ENCODE data around the gene YWHAQ.

Gene YWHAQ

DNA sequence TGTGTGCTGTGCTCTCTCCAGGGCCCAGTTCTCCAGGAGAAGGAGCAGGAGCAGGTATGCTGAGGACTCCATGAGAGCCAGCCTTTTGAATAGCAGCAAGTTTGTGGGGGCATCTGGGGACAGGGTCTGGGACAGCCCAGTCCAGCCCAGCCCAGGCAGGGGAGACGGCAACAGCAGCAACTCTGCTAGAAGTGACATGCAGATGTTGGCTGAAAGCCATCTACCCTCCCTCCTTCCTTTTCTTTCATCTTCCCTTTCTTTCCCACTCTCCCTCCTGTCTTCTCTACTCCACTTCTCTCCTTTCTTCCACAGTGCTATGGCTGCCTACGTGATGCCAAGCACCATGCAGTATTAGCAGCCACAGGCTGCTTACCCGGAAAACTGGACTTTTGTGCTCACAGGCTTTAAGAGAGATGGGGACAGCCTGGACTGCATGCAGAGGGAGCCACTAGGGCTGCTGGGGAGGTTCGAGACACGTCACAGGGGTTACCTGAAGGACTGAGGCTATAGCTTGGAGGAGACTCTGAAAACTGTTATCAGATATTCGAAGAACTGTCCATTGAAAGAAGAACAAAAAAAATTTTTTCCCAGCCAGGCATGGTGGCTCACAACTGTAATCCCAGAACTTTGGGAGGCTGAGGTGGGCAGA is 23.8 kb upstream of the YWHAQ start:
- no peak for DNase-seq

DNA sequence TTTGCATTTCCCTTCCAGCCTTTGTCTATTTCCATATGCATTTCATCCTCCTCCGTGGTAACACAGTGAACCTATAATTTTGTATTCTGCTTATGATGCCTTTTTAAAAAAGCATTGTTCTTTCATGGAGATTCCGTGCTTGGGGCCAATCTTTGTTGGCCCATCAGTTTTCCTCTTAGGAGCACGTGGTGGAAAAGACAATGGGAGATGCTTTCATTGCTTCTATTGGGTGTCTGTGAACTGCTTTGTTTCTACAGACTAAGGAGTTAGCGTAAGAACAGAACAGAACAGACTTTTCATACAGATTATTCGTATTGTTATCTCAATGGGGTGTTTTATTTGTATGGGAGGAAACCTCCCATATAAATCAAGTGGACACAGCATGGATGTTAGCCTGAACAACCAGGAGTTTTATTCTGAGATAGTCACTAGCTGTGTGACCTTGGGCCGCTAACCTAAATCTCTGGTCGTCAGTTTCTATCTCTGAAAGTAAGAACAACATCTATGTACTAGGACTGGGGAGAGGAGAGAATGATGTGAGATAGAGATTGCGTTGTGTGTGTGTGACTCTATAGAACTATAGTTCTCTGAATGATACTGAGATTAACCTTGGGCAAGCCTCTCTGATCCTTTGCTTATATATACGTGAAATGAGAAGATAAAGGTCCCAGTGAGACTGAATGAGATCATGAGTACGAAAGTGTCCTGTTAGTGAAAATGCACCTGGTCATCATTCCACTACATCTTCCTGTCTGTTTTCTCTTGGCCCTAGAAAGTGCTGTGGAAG is 22.9 kb upstream of the YWHAQ start:
- DNase-seq: no peak

DNA sequence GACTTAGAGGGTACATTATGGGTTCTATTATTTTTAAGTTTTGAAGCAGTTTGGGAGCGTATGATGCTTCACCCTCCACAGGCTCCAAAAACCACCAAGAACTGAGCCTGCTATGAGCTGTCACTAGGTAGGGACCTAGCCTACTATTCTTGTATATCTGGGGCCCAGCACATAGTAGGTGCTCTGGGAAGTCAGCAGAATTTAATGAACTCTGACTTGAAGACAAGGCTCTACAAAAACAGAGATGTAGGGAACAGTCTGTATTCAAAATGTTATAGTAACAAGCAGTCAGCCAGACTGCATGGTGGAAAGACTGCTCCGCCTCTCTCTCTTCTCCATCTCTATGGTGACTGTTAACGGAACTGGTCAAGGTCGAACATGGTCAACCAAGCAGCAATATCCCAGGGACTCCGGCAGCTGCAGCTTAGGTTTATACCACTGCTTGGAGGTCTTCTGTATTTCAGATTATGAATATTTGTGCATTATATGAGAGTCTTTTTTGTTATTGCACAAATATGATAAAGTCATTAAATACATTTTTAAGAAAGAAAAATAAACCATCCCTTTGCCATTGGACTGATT is 22.2 kb upstream of the YWHAQ start:
- no peak for DNase-seq

DNA sequence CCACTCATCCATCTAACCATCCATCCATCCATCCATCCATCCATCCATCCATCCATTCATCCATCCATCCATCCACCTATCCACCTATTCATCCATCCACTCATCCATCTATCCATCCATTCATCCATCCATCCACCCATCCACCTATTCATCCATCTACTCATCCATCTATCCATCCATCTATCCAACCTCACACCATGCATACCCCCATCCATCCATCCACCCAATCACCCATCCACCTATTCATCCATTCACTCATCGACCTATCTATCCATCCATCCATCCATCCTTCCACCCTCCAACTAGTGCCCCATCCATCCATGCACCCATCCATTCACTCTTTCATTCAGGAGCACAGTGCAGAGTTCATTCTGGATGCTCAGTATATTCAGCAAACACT is 21.5 kb upstream of the YWHAQ start:
- DNase-seq: no peak

DNA sequence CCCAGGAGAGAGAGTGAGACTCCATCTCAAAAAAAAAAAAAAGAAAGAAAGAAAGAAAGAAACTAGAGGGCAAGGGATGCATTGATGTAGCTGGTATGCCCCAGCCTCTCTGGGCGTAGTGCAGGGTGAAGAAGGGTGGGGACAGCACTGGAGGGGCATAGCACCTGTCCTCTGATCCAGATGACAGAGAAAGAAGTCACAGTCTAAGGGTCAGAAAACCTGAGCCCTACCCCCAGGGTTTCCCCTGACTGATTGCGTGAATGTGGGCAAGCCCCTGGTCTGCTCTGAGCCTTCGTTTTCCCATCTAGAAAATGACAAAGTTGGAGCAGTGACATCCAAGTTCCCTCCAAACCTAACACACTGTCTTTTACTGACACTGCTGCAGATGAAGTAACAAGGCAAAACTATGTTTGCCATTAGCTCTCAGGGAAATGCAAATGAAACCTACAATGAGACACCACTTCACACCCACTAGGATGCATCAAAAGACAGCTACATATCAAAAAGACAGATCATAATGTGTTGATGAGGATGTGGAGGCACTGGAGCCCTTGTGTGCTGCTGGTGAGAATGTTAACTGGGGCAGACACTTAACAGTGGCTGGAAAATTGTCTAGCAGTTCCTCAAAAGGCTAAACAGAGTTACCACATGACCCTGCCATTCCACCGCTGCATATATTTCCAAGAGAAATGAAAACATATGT is 19.5 kb upstream of the YWHAQ start:
- no peak for DNase-seq

DNA sequence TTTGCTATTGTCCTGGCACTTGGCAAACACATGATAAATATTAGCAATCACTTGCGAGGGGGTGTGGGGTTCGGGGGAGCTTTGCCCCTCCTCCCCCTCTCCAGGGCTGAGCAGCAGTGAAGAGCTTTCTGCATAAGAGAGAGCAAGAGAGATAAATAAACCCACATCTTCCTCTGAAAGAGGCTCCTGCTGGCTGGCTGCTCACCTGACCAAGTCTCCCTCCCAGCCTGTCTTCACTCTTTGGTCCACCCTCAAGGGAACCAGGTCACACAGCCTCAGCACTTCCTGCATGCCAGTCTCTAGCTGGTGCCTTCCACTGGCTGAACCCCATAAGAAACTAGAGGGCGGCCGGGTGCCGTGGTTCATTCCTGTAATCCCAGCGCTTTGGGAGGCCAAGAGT is 18.5 kb upstream of the YWHAQ start:
- no peak for DNase-seq

DNA sequence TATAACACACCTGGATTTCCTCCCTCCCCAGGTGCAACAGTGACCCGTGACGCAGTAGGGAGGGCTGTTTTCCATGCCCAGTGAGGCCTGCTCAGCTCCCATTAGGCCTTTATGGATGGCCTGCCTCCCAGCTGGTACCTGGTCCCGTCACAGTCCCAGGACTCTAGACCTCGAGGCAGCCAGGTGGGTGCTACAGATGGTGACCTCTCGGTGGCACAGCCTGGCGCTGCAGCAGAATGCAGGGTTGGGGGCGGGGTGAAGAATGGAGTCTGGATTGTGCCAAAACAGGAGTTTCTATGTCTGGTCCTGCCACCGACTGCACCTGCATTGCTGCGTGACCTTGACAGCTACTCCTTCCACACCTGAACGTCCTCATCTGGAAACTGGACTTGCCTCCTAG is 18.0 kb upstream of the YWHAQ start:
- no peak for DNase-seq

DNA sequence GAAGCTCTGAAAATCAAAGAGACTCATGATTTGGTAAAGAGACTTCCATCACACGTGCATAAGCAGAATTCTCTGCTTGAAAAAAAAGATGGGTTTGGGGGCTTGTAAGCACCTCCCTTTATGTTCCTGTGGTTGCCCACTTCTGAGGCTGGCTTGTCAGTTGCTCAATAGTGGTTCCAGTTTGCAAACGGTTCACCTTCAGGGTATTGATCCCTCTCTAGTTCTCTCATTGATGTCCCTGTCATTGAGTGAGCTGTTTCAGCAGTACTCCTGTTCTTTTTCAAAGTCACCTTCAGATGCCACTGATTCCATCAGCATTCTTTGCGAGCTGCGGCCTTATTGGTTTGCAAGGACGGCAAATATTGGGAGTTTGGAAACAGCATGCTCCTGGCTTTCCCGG is 17.1 kb upstream of the YWHAQ start:
- no peak for DNase-seq

DNA sequence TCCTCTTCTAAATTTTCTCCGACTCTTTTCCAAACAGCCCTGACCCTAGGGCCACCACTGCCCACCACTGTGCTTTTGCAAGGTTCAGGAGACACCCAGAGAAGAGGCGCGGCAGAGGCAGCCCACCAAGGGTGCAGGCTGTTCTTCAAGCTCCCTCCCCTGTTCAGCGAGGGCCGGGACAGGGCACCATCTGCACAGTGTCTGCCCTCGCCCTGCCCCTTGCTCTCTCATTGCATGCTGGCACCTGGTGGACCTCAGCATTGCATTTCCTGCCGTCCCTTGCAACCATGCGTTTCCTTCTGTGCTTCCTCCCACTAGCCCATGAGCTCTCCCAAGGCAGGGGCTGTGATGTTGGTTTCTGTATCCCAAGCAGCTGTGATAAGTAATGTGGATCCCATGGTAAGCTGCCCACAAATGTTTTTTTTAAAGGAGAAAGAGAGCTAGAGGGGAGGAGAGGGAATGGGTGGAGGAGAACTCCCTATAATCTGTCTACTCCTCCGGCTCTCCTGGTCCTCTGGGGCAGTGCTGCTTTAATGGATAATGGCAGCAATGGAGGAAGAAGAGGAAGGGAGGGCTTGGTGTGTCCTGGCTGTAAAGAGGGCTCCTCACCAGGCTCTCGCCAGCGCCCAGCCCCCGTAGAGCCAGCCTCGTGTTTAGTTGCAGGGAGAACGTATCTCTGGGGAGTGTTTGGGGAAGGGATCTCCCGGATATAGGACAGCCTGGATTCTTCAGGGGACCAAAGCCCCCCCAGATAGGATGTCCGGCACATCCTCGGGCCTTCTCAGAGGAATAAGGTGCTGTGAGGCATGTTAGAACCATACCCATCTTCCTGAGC is 15.6 kb upstream of the YWHAQ start:
- DNase-seq: no peak

DNA sequence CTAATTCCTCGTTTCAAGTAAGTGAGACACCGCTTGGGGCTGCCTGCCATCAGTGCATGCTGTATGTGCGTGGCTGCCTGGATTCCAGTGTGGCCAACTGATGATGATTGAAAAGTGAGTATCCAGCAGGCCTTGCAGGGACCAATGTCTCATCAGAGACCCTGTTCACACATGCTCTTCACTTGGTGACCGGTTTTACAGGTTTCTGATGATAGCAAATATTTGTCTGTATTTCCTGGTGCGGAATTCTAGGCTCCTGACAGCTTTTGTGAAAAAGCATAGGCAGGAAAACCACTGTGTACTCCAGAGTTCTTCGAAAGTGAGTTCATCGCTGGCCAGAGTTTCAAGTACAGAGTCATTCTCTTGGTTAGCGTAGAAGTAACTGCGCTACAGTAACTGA is 13.8 kb upstream of the YWHAQ start:
- no peak for DNase-seq

DNA sequence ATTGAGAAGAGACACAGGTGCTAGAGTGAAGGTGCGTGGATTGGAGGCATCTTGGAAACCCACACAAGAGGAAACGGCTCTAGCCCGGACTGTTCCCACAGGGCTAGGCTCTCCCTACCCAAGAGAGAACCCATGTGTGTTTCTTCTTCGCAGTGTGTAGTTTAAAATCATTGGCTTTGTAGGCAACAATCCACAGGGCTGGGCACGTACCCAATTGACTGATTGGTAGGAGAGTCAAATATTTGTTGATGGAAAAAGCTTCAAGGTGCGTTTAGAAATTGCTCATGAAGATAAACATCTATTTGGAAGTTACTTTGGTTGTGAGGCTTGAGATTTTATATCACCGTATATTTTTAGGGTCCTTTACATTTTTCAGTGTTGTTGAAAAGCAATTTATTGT is 13.2 kb upstream of the YWHAQ start:
- no peak for DNase-seq

DNA sequence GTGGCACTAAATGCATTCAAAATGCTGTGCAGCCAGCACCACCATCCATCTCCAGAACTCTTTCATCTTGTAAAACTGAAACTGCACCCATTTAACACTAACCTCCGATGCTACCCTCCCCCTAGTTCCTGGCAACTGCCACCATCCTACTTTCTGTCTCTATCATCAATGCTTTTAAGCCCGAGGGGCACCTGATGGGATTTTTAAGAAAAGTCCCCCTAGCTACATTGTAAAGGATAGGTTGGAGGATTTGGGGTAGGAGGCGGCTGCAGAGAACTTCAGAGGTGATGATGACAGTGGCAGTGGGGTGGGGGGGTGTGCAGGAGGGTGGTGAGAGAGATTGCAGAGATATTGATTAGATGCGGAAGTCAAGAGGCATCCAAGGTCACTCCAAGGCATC is 10.8 kb upstream of the YWHAQ start:
- no peak for DNase-seq

DNA sequence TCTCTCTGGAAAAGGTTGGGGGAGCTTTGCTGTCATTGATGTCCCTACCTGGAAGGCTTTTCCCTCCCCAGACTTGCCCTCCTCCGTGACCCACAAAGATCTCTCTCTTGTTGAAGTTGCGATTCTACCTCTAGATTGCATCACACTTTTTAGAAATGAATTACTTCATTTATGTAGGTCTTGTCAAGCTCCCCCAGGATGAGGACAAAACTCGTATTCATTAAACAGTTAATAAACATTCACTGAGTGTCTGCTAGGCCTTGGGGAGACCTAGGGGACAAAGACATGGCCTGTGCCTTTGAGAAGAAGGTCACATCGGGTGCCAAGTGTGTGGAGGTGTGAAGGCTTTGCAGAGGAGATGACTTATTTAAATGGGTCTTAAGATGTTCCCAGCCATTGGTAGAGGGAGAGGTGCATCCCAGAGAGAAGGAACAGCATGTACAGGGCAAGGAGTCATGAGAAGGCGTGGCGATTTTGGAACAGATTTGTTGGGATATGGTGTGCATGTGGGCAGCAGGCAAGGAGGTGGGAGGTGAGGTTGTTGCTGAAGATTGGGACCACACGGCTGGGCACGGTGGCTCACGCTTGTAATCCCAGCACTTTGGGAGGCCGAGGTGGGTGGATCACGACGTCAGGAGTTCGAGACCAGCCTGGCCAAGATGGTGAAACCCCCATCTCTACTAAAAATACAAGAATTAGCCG is 9.8 kb upstream of the YWHAQ start:
- no peak for DNase-seq

DNA sequence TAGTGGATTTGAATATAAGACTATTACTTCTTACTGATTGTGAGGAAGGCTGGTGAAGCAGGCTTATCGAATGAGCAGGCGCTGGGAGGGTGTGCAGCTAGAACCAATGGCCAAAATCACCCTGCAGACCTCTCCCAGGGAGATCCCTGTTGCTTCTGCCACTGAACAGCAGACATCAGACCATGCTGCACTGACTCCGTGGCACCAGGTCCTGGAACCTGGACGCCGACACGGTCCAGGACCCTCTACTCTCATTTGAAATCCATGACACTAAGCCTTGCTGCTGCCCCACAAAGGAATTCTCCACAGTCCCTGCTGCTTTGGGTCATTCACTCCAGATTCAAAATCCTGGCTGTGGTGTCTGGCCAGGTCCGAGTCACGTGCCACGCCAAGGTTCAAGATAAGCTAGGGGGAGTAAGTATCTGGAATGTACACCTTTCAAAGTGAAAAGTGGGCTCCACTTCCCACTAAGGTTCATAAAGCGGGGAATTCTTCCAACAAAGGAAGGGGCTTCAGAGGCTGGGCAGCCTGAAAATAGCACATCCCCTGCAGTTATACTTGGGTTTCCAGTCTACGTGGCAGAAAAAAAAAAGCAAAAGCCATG is 9.0 kb upstream of the YWHAQ start:
- DNase-seq: no peak

DNA sequence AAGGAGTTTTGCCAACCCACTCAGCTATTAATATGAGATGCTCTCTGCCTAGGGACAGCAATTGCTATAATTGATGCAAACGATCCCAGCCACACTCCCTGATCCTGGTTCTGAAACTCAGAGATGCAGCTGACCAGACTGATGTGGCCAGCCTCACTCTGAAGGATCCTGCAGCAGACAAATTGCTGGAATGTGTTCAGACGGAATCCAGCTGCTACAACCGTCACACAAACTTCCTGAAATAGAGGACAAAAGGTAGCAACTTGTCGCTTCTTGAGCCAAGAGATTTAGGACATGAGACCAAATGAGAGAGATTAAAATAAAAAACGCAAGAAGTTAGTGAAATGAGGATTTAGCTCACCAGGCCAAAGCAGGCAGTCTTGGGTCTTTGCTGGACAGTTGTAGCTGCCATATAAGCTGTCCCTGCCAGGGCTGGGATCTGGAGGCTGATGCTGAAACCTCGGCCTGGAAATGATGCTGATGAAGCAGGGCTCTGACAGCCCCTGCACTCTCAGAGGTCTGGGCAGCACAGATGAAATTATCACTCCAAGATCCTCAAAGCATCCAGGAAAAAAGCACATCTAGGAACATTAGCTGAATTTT is 8.3 kb upstream of the YWHAQ start:
- no peak for DNase-seq

DNA sequence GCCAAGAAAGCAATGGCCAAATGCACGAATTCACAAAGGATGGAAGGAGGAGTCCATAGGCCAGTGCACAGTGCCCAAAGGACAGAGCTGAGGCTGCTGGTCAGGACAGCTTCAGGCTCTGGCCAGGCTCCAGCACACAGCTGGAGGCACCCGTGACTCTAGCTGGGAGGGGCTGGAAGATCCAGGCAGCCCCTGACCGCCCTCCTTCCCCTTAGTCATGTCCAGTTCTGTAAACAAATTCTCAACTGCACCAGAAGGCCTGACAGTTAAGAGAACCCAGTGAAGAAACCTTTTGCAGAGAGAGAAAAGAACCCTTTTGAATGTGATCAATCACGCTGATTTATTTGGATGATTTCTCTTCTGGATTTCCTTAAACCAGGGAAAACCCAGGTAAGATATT is 7.7 kb upstream of the YWHAQ start:
- DNase-seq: no peak

DNA sequence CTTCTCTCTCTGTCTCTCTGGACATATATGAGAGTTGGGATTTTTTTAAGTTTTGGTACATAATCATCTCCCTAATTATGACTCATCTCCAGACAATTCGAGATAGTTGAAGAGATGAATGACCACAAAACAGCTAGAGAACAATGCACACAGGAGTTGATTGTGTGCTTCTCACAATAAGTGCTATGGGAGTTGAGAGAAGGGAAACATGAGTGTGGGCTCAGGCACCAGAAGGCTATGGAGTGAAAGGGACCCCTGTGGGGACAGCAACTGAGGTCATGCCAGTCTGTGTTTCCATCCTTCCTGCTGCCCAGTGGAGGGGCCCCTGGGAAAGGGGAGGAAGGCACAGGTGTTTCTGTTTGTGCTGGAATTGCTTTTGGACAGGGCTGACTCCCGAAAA is 6.5 kb upstream of the YWHAQ start:
- no peak for DNase-seq

DNA sequence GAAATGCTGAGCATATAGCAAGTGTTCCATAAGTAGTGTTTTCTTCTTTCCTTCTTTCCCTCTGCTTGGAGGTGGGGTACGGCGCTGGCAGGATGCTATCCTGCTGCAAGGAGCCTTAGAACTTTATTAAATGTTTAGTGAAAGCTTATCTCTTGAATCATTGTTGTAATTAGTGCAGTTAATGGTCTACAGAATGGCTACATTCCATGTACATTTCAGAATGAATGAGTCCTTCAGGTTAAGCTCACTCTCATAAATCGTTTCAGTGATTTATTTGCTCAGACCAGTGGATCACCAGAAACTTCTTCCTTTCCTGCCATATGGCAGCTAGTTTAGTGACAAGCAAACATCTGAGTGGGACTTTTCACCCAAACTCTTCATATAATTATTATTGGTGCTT is 3.3 kb upstream of the YWHAQ start:
- DNase-seq: no peak

DNA sequence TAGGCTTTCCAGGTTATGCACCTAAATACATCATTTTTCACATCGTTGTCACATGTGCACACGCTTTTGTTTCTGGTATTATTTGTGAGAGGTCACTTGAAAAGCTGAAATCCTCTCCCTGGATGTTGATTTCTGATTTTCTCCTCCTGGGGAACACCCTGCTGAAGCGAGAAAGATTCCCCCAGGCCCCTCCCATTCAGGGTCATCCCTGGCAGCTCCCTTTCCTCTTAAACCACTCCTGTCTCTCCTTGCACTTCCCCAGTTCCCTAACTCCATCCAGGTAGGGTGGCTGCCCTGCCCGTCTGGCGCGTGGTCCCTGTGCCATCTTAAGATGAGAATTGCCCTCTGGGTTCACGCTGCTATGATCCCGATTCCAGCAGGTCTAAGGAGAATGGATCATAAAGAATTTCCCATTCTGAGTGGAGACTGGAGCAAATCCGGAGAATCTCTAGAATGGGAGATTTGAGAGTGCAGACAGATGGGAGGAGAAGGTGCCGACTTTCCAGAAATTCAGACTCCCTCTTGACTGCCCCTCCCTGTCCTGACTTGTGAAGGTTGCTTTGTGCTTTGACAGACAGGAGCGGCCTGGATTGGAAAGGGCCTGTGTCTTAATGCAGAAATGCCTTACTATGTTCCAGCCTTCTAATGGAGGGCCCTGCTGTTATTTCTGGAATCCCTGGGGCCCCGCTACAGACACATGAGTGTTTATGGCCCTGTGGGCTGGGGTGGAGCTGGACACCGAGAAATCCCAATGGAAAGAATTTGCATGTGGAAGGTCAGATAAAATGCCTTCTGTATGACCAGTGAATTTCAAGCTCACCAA is 1.3 kb upstream of the YWHAQ start:
- DNase-seq: no peak

DNA sequence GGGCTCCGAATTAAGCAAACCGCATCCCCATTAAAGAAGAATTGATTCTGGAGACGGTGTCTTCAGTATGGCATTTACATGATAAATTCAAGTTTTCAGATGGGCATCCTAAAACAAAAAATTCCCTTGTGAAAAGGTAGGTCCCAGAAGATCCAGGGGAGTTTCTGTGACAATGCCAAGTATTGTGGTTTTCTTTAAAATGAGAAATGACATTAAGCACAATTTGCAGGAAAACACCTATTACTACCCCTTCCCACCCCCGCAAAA is 689 bp upstream of the YWHAQ start:
- no peak for DNase-seq

All from NCI-H1105 (cell line).